HL-60 (cell line): ENCODE results near the gene SHB.
"Not testable (repeated sequence)": the region's sequence is repeated elsewhere in the genome, so short reads cannot be mapped to it uniquely, and the experiment has no call there.

Experiments used
- DNase-seq, 2 experiments: peaks; one replicate each; pipeline ENCODE4 v3.0.0-alpha.2; 2010 to 2020; ENCODE audit warnings: low read depth in 1 of 2, low spot score in 1 of 2
- H3K27ac ChIP-seq: fragments of 250-450 bp; sonication (Bioruptor Pico); replicated peaks from 2 replicates; pipeline ENCODE4 v1.5.1; 2020; ENCODE audit warnings: mild to moderate bottlenecking, moderate library complexity
- H3K27me3 ChIP-seq: fragments of 250-450 bp; sonication (Bioruptor Pico); 2 replicates; pipeline ENCODE4 v1.5.1; 2021; ENCODE audit warnings: mild to moderate bottlenecking, moderate library complexity; ENCODE audit not compliant: insufficient read depth, poor library complexity, severe bottlenecking
- H3K4me3 ChIP-seq: replicated peaks from 2 replicates; pipeline ENCODE4 v1.5.1; 2011; ENCODE audit warnings: mild to moderate bottlenecking, control low read depth, low read length; ENCODE audit not compliant: insufficient read depth
- GABPA ChIP-seq: IDR thresholded peaks from 2 replicates; pipeline ENCODE4 v1.6.1; 2012; ENCODE audit warnings: low read depth
- POLR2AphosphoS5 ChIP-seq: IDR thresholded peaks from 2 replicates; pipeline ENCODE4 v1.6.1; 2012; ENCODE audit warnings: low read depth
- SPI1 ChIP-seq: IDR thresholded peaks from 2 replicates; pipeline ENCODE4 v1.6.1; 2012; ENCODE audit warnings: low read depth, mild to moderate bottlenecking, borderline replicate concordance
- TF ChIP-seq, protein P1 (sequence below): IDR thresholded peaks from 2 replicates; pipeline ENCODE4 v1.6.1; 2012; ENCODE audit warnings: low read depth; ENCODE audit not compliant: insufficient replicate concordance
- TF ChIP-seq, protein P2 (sequence below): IDR thresholded peaks from one replicate; pipeline ENCODE4 v1.5.1; 2011; ENCODE audit warnings: low read length, control low read depth, inconsistent platforms; ENCODE audit not compliant: insufficient read depth

Gene SHB

DNA sequence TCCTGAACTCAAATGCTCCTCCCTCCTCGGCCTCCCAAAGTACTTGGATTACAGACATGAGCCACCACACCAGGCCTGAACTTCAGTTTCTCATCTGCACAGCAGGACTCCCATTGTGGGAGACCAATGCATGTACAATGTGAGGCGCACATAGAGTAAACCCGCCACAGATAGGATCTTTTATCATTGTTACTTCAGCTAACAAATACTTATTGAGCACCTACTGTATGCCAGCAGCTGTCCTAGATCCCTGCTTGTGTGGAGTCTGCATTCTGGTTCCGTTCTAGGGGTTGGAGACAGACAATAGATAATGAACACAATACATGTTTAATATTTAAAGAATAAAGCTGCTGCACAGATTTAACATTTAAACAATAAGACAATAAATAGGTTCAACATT lies 158.8 kb downstream of the SHB start:
- TF ChIP-seq SPI1 (no peak), POLR2AphosphoS5 (no peak), GABPA (no peak)
- TF ChIP-seq, protein P1, sequence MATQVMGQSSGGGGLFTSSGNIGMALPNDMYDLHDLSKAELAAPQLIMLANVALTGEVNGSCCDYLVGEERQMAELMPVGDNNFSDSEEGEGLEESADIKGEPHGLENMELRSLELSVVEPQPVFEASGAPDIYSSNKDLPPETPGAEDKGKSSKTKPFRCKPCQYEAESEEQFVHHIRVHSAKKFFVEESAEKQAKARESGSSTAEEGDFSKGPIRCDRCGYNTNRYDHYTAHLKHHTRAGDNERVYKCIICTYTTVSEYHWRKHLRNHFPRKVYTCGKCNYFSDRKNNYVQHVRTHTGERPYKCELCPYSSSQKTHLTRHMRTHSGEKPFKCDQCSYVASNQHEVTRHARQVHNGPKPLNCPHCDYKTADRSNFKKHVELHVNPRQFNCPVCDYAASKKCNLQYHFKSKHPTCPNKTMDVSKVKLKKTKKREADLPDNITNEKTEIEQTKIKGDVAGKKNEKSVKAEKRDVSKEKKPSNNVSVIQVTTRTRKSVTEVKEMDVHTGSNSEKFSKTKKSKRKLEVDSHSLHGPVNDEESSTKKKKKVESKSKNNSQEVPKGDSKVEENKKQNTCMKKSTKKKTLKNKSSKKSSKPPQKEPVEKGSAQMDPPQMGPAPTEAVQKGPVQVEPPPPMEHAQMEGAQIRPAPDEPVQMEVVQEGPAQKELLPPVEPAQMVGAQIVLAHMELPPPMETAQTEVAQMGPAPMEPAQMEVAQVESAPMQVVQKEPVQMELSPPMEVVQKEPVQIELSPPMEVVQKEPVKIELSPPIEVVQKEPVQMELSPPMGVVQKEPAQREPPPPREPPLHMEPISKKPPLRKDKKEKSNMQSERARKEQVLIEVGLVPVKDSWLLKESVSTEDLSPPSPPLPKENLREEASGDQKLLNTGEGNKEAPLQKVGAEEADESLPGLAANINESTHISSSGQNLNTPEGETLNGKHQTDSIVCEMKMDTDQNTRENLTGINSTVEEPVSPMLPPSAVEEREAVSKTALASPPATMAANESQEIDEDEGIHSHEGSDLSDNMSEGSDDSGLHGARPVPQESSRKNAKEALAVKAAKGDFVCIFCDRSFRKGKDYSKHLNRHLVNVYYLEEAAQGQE, result no peak
- TF ChIP-seq, protein P2, sequence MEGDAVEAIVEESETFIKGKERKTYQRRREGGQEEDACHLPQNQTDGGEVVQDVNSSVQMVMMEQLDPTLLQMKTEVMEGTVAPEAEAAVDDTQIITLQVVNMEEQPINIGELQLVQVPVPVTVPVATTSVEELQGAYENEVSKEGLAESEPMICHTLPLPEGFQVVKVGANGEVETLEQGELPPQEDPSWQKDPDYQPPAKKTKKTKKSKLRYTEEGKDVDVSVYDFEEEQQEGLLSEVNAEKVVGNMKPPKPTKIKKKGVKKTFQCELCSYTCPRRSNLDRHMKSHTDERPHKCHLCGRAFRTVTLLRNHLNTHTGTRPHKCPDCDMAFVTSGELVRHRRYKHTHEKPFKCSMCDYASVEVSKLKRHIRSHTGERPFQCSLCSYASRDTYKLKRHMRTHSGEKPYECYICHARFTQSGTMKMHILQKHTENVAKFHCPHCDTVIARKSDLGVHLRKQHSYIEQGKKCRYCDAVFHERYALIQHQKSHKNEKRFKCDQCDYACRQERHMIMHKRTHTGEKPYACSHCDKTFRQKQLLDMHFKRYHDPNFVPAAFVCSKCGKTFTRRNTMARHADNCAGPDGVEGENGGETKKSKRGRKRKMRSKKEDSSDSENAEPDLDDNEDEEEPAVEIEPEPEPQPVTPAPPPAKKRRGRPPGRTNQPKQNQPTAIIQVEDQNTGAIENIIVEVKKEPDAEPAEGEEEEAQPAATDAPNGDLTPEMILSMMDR, result no peak
- H3K27ac ChIP-seq, result no peak overlapping the region
- no peak overlapping the region for H3K4me3 ChIP-seq
- DNase-seq, result no peak
- no peaks in the 10 kb centered on the region for H3K27me3 ChIP-seq

DNA sequence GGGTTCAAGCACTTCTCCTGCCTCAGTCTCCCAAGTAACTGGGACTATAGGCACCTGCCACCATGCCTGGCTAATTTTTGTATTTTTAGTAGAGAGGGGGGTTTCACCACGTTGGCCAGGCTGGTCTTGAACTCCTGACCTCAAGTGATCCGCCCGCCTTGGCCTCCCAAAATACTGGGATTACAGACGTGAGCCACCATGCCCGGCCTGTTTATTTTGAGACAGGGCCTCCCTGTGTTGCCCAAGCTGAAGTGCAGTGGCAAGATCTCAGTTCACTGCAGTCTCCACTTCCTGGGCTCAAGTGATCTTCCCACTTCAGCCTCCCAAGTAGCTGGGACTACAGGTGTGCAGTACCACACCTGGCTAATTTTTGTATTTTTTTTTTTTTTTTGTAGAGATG lies 159.2 kb downstream of the SHB start:
- not testable (repeated sequence) for DNase-seq, H3K27me3 ChIP-seq, H3K4me3 ChIP-seq
- peak overlapping the region; percentile 63 for H3K27ac ChIP-seq

DNA sequence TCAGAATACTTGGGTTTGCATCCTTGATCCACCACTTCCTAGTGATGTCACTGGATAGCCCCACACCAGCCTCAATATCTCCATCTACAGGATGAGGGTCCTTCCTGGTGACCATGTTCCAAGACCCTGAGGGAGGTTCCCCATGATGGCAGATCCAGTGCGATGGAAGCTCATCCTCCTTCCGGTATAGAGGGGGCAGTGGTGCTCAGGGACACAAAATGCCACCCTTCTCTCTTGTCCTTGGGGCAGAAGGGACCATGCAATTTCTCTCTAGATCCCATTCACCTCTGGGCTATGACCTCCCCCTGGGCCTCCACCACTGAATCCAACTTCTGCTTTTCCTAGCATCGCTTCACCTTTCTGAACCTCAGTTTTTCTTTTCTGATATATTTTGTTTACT lies 159.7 kb downstream of the SHB start:
- Histone ChIP-seq H3K4me3 (no peak overlapping the region), H3K27ac (peak overlapping the region; percentile 63), H3K27me3 (no peaks in the 10 kb centered on the region)
- no peak for DNase-seq
- TF ChIP-seq GABPA (no peak), POLR2AphosphoS5 (no peak), SPI1 (no peak)
- TF ChIP-seq, protein P1, result no peak
- TF ChIP-seq, protein P2, result no peak

DNA sequence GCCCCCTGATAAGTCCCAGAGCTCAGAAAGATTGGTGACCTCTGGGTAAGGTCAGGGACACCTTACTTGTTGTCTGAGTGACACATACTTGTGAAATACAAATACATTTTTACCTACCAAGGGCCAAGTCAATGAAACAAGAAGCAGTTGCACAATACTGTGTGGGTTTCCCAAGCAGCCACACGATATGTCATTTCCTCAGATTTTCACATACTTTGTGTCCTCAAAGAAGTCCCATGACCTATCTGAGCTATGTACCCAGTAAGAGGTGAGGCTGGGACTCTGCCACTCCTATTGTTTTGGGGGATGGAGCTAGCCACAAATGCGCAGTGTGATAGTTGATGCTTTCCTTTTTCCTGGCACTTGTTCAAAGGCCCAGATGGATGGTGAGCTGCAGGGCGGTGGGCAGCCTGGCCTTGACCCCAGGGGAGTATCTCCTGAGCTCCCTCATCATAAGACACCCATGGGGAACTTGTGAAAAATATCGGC lies 160.3 kb downstream of the SHB start:
- H3K4me3 ChIP-seq, result no peak overlapping the region
- H3K27me3 ChIP-seq, result no peaks in the 10 kb centered on the region
- peak; percentile 13; the same call in 1 of the 2 replicates for TF ChIP-seq SPI1
- peak; percentile 65; the same call in 1 of the 2 replicates for TF ChIP-seq POLR2AphosphoS5
- no peak for TF ChIP-seq GABPA
- H3K27ac ChIP-seq, result peak overlapping the region; percentile 63
- DNase-seq, result peak; percentile 92 to 93

DNA sequence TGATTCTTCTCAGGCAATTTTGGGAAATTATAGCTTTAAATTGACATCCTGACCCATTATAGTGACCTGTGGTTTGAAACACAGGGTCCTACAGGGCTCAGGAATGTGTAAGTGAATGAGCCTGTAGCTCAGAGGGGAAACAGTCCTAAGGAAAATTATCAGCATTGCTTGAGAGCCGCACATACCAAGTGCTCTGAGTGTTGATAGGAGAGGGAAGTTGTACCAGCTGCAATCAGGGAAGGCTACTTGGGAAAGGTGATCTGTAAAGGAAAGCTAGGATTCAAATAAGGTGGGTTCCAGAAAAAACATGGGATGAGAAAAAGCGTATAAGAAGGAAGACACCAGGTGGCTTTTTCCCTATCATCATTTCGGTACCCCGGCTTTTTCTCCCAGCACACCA lies 160.7 kb downstream of the SHB start:
- no peak overlapping the region for H3K4me3 ChIP-seq
- TF ChIP-seq, protein P2, result no peak
- TF ChIP-seq SPI1 (no peak), POLR2AphosphoS5 (no peak), GABPA (no peak)
- TF ChIP-seq, protein P1, result no peak
- no peak for DNase-seq
- no peaks in the 10 kb centered on the region for H3K27me3 ChIP-seq
- H3K27ac ChIP-seq, result peak overlapping the region; percentile 49
